ENCODE measurements around the gene BACH1.

The BACH1 gene

DNA sequence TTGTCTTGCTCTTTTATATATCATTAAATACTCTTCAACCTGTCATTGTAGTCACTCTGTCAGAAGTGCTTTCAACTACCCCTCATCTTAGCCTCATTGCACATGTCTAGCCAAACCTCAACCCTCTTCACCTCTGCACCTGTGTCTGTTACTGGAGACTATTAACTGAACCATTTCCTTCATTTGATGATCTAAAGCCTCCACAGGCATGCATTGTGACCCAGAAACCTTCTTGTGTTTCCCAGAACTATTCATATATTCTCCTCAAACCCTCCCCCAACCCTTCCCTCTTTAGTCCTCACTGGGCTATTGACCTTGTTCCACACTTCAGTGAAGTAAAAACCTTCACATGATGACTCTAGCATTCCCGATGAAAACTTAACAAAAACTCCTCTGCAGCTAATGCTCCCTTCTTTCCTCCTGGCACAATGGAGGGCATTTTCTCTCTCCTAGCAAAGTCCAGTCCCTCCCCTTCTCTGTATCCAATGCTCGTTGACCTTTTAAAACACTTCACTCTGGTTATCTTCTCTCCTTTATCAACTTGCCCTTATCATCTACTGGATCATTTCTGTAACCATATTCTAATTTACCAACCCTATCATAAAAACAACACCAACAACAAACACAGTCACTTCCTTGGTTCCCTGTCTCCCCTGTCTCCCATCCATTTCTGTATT, 86.1 kb downstream of the BACH1 start:
- no peak for DNase-seq

DNA sequence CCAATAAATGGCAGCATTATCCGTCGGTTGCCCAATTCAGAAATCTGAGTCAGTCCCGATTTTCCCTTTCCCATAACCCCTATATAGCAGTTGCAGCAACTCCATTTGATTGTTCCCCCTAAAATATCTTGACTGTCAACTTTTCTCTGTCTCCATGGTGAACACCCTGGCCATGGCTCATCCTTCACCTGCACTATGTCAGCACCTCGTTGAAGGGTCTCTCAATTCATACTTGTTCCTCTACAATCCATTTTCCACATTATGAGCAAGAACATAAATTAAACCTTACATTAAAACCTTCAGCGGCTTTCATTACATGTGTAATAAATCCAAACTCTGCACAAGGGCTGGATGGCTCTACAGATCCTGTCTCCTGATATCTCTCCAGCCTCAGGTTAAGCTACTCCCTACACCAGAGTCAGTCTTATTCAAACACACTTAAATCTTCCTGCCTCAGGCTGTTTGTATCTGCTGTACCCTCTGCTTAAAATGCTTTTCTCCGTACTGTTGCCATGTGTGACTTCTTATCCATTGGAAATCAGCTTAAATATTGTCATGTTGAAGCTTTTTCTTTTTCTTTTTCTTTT, 87.3 kb downstream of the BACH1 start:
- DNase-seq: no peak

DNA sequence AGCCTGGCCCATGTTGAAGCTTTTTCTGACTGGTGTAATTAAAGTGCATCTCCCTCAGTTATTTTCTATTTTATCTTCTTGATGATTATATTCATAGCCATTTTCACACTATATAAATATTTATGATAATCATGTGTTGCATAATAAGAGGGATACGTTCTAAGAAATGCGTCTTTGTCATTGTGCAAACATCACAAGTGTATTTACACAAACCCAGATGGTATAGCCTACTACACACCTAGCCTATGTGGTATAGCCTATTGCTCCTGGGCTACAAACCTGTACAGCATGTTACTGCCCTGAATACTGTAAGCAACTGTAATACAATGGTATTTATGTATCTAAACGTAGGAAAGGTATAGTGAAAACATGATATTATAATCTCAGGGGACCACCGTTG, 88.1 kb downstream of the BACH1 start:
- DNase-seq: no peak

DNA sequence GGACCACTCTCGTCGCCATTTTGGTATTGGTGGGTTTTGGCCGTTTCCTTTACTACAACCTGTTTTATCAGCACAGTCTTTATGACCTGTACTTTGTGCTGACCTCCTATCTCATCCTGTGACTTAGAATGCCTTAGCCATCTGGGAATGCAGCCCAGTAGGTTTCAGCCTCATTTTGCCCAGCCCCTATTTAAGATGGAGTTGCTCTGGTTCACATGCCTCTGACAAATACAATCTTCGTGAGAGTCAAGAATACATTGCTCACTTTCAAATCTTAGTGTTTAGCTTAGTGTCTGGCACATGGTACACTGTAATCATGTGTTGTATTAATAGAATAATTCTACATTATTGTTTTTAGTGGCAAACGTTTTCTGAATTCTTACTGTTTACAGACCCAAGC, 88.9 kb downstream of the BACH1 start:
- DNase-seq: no peak

DNA sequence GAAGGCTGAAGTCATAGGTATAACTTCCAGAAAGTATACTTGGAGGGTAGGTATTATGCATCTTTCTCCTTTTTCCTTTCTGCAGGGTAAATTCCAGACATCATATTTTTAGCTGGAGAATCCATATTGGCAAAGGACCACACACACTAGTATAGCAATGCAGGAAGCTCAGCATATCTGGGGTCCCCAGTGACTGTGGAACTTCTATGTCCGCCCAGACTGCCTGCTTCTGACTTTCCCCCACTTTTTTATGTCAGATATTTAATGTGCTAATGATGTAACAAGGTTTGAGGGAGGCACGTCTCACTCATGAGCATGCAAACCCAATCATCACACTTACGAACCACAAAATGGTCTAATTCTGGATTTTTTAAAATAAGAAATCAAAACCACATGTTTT, 90.4 kb downstream of the BACH1 start:
- no peak for DNase-seq

DNA sequence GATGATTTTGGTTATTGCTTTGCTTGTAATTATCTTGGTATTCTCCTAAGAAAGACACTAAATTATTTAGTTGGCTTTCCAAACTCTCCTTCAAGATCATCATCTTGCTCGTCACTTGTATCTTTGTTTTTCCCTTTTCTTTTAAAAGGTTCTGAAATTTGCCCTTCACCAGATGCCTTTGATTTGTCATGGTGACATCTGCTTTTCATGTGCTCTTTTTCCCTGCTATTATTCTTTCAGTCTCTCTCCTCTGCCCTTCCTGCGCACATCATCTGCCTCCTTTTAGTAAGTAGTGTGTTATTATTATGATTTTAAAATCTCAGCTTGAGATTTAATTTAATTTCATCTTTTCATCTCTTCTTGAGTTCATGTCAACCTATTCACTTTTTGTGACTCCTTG, 92.1 kb downstream of the BACH1 start:
- DNase-seq: no peak

DNA sequence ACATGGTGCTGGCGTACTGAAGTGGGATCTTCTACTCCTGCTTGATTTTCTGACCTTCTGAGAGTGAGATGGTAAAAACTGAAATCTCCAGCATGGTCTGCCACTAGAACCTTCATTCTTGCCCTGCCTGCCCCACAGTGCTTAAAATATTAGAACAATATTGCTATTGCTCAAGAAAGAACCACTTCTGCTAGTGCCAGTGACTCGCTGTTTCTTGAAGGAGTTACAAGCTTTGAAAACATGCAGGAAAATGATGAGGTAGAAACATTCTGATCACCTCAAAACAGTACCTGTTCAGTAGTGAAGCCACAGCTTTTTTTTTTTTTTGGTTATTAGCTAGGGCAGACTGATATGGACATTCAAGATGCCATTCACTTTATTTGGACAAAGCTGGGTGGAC, 95.3 kb downstream of the BACH1 start:
- no peak for DNase-seq
